HG03103 (cell line): ENCODE data around the gene TP53AIP1.

Source experiments
- ATAC-seq: cut with Tn5 transposase; IDR thresholded peaks from one replicate; pipeline ENCODE4 v1.9.1; 2021; ENCODE audit warnings: low read depth; ENCODE audit not compliant: unreplicated experiment

The TP53AIP1 gene

GRCh38 chr11:128892866-128893565 lies 49.7 kb downstream of the TP53AIP1 start:
- no peak for ATAC-seq

GRCh38 chr11:128891913-128892398 lies 50.7 kb downstream of the TP53AIP1 start:
- ATAC-seq: no peak

- no peak for ATAC-seq
Observed at GRCh38 chr11:128890543-128891368, 51.9 kb downstream of the TP53AIP1 start, which contains the start of gene KCNJ5. Gene KCNJ5, plus strand, starts transcription at chr11:128891356. Its CDS starts 19,918 bp downstream, at chr11:128911274.

GRCh38 chr11:128890216-128890542 lies 52.5 kb downstream of the TP53AIP1 start:
- ATAC-seq: no peak

GRCh38 chr11:128889657-128890213 lies 52.9 kb downstream of the TP53AIP1 start:
- ATAC-seq: no peak

- ATAC-seq: no peak
Observed at GRCh38 chr11:128888034-128888985, 54.4 kb downstream of the TP53AIP1 start.

GRCh38 chr11:128886406-128887124 lies 56.1 kb downstream of the TP53AIP1 start:
- ATAC-seq: no peak
